ENCODE measurements around the gene ADAM33.

DNA sequence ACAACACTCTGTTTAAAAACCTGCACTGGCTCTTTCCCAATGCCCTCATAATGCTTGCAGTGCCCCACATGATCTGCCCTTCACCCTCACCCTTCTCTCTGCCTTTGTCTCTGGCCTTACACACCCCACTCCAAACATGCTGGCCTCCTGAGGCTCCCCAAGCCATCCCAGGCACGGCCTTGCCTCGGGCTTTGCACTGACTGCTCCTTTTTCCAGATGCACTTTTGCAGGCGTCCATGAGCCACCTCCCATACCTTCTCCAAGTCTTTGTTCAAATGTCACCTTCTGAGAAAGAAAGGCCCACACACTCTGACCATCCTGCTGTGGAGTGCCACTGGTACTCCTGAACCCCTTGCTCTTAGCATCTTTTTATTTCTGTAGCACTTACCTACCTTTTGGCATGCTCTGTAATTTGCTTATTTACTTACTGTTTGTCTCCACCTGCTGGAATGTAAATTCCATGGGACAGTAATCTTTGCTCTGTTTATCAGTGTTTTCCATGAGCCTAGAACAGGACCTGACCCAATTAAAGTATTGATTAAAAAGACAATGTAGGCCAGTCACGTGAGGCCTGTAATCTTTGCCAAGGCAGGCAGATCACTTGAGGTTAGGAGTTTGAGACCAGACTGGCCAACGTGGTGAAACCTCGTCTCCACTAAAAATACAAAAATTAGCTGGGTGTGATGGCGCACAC is 49.4 kb downstream of the ADAM33 start:
- TF ChIP-seq, protein P1, sequence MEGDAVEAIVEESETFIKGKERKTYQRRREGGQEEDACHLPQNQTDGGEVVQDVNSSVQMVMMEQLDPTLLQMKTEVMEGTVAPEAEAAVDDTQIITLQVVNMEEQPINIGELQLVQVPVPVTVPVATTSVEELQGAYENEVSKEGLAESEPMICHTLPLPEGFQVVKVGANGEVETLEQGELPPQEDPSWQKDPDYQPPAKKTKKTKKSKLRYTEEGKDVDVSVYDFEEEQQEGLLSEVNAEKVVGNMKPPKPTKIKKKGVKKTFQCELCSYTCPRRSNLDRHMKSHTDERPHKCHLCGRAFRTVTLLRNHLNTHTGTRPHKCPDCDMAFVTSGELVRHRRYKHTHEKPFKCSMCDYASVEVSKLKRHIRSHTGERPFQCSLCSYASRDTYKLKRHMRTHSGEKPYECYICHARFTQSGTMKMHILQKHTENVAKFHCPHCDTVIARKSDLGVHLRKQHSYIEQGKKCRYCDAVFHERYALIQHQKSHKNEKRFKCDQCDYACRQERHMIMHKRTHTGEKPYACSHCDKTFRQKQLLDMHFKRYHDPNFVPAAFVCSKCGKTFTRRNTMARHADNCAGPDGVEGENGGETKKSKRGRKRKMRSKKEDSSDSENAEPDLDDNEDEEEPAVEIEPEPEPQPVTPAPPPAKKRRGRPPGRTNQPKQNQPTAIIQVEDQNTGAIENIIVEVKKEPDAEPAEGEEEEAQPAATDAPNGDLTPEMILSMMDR (IDR thresholded peaks at IDR 0.05): no peak
- TF ChIP-seq POLR2A (IDR thresholded peaks at IDR 0.05) (no peak), POLR2AphosphoS5 (IDR thresholded peaks at IDR 0.05) (no peak), EP300 (IDR thresholded peaks at IDR 0.05) (no peak)
